PC-9 (cell line): ENCODE results near the gene SLC35F3. TPM values are rescaled to one million over a fixed set of nuclear protein-coding genes. Genes with fewer than 3 reads are reported as not detected.
A peak's percentile ranks its signal among the peaks of the same experiment; 100 is the strongest.

Experiments used
- BruUV-seq: library from RNA; stranded (reverse); fragments of 400-500 nt; replicated peaks from 2 replicates; lab custom pipeline; 2021; lab: Mats Ljungman, UMichigan
- CTCF ChIA-PET: fragments of 300-600 bp; sonication (Branson Sonifier 250); formaldehyde crosslinking; loops from one replicate; lab custom pipeline; 2022; ENCODE audit warnings: antibody characterized with exemption; lab: Charles Lee
- POLR2A ChIA-PET: fragments of 300-600 bp; sonication (Branson Sonifier 250); formaldehyde crosslinking; loops from one replicate; lab custom pipeline; 2022; ENCODE audit warnings: antibody characterized with exemption; ENCODE audit not compliant: unreplicated experiment; lab: Charles Lee
- DNase-seq, 2 experiments: peaks; one replicate each; pipeline versions ENCODE4 v3.0.0 to v3.0.0-alpha.2; 2015 to 2022; ENCODE audit warnings: mixed read lengths in 1 of 2
- H2AFZ ChIP-seq: fragments of 200-600 bp; sonication (generic); 2 replicates; pipeline ENCODE4 v1.8.1; 2017; ENCODE audit warnings: antibody characterized with exemption
- H3F3A ChIP-seq: fragments of 200-600 bp; sonication (generic); 2 replicates; pipeline ENCODE4 v1.8.1; 2017; ENCODE audit warnings: antibody characterized with exemption, mild to moderate bottlenecking, low read depth; ENCODE audit not compliant: insufficient read depth
- H3K27ac ChIP-seq: fragments of 200-600 bp; sonication (generic); 2 replicates; pipeline ENCODE4 v1.6.1; 2016; ENCODE audit warnings: mixed run types
- H3K27me3 ChIP-seq: fragments of 200-600 bp; sonication (generic); 2 replicates; pipeline ENCODE4 v1.6.1; 2016; ENCODE audit warnings: low read depth, mixed run types; ENCODE audit not compliant: insufficient read depth
- H3K36me3 ChIP-seq: fragments of 200-600 bp; sonication (generic); 2 replicates; pipeline ENCODE4 v1.6.1; 2016; ENCODE audit warnings: low read depth, mixed run types
- H3K4me1 ChIP-seq: fragments of 200-600 bp; sonication (generic); replicated peaks from 2 replicates; pipeline ENCODE4 v1.6.1; 2016; ENCODE audit warnings: mixed run types; ENCODE audit not compliant: insufficient read depth
- H3K4me2 ChIP-seq: fragments of 200-600 bp; sonication (generic); 2 replicates; pipeline ENCODE4 v1.6.1; 2017; ENCODE audit warnings: mixed run types
- H3K4me3 ChIP-seq: fragments of 200-600 bp; sonication (generic); 2 replicates; pipeline ENCODE4 v1.6.1; 2016; ENCODE audit warnings: mixed run types
- H3K79me2 ChIP-seq: fragments of 200-600 bp; sonication (generic); 2 replicates; pipeline ENCODE4 v1.6.1; 2017; ENCODE audit warnings: low read depth, mixed run types
- H3K9me2 ChIP-seq: fragments of 200-600 bp; sonication (generic); 2 replicates; pipeline ENCODE4 v1.8.1; 2017; ENCODE audit warnings: mild to moderate bottlenecking; ENCODE audit not compliant: insufficient read depth
- H3K9me3 ChIP-seq: fragments of 200-600 bp; sonication (generic); 2 replicates; pipeline ENCODE4 v1.8.1; 2016; ENCODE audit warnings: low read depth; ENCODE audit not compliant: insufficient read depth
- H4K20me1 ChIP-seq: fragments of 200-600 bp; sonication (generic); 2 replicates; pipeline ENCODE4 v1.8.1; 2017; ENCODE audit not compliant: insufficient read depth
- EZH2 ChIP-seq: fragments of 200-600 bp; sonication (generic); IDR thresholded peaks from 2 replicates; pipeline ENCODE4 v1.8.0; 2017; ENCODE audit warnings: antibody characterized with exemption, low read depth
- intact Hi-C: fragments of 100-400 bp; cut with micrococcal nuclease; formaldehyde crosslinking; loops from one replicate; pipeline ENCODE4 v1.10.0; 2022; ENCODE audit not compliant: unreplicated experiment
- total RNA-seq: library from RNA; stranded (reverse); gene quantifications from 2 replicates; pipeline ENCODE4 v1.2.3, GENCODE V29; 2021
- TF ChIP-seq, protein P1 (sequence below): fragments of 200-600 bp; sonication (generic); conservative IDR thresholded peaks from 2 replicates; pipeline ENCODE4 v1.6.1; 2017; ENCODE audit warnings: mixed run types, antibody characterized with exemption, mild to moderate bottlenecking, moderate library complexity

Gene SLC35F3
- total RNA-seq, 1 experiment from 2014 or later: 6.1 TPM

DNA sequence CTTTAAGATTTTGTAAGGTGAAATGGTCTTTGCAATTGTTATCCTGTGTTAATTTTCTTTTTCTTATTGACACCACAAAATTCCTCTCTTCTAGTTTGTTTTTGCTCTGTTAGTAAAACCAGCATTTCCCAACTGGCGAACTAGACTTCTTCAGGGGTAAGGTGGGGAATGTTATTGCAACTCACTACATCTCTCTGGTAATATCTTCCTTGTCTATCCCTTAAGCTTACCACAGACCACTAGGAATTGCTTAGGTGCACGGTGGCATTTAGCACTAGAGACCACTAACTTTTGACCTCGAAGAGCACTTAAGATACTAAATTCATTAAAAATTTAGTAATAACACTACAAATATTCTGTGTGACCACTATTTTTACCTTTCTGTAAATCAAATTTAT is 464.6 kb downstream of the SLC35F3 start:
- intact Hi-C loops: no loop called here
- TF ChIP-seq EZH2: no peak
- TF ChIP-seq, protein P1, sequence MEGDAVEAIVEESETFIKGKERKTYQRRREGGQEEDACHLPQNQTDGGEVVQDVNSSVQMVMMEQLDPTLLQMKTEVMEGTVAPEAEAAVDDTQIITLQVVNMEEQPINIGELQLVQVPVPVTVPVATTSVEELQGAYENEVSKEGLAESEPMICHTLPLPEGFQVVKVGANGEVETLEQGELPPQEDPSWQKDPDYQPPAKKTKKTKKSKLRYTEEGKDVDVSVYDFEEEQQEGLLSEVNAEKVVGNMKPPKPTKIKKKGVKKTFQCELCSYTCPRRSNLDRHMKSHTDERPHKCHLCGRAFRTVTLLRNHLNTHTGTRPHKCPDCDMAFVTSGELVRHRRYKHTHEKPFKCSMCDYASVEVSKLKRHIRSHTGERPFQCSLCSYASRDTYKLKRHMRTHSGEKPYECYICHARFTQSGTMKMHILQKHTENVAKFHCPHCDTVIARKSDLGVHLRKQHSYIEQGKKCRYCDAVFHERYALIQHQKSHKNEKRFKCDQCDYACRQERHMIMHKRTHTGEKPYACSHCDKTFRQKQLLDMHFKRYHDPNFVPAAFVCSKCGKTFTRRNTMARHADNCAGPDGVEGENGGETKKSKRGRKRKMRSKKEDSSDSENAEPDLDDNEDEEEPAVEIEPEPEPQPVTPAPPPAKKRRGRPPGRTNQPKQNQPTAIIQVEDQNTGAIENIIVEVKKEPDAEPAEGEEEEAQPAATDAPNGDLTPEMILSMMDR: no peak
- Histone ChIP-seq H2AFZ (no peak overlapping the region), H3K79me2 (peaks cover 25% of the 10 kb centered on the region), H3K9me2 (no peaks in the 10 kb centered on the region), H3K9me3 (0 out of 2 replicates have a peak, but pooled peaks cover 9% of the 10 kb centered on the region), H3K27ac (peak overlapping the region; percentile 99), H3K4me1 (peaks cover 38% of the 10 kb centered on the region), H3K27me3 (no peaks in the 10 kb centered on the region), H3F3A (peaks cover 34% of the 10 kb centered on the region), H3K4me3 (0 out of 2 replicates have a peak overlapping the region, but pooled peaks have one; percentile 10), H3K36me3 (no peaks in the 10 kb centered on the region; the same call in 1 of the 2 replicates), H4K20me1 (no peaks in the 10 kb centered on the region), H3K4me2 (no peak overlapping the region)
- DNase-seq: no peak
- no TSS peak for BruUV-seq
- POLR2A ChIA-PET: interaction anchor here (0.7 kb wide), 1 partner anchor 50 kb away, joined by 8 read pairs; no protein-coding TSS in a partner anchor
- CTCF ChIA-PET: no interaction called here

DNA sequence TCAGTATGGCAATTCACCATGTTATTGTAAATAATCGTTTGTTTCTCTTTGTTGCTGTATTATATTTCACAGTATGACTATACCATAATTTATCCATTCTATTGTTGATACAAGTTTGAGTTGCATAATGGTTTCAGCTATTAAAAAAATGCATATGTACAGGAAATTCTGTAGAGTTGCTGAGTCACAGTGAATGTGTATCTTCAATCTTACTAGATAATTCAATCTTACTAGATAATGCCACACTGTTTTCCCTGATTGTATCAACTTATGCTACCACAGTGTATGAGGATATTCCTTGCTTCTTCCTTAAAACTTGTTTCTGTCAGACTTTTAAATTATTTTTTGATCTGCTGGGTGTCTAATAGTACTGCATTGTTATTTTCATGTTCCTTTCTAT is 465.3 kb downstream of the SLC35F3 start:
- Histone ChIP-seq H3K36me3 (no peaks in the 10 kb centered on the region; the same call in 1 of the 2 replicates), H4K20me1 (no peaks in the 10 kb centered on the region), H3K4me3 (no peak overlapping the region), H3K9me2 (no peaks in the 10 kb centered on the region), H2AFZ (no peak overlapping the region), H3K4me2 (peak overlapping the region; percentile 57), H3K27ac (peak overlapping the region; percentile 99), H3K79me2 (peaks cover 32% of the 10 kb centered on the region), H3K27me3 (no peaks in the 10 kb centered on the region), H3K9me3 (0 out of 2 replicates have a peak, but pooled peaks cover 9% of the 10 kb centered on the region), H3K4me1 (peaks cover 45% of the 10 kb centered on the region), H3F3A (peaks cover 34% of the 10 kb centered on the region)
- POLR2A ChIA-PET: interaction anchor here (0.5 to 0.7 kb wide), 2 partner anchors 50 to 162 kb away, joined by 3 to 8 read pairs; no protein-coding TSS in a partner anchor
- CTCF ChIA-PET: no interaction called here
- intact Hi-C loops: loop anchor here (5.0 to 10.0 kb wide), 2 partner anchors 725 to 958 kb away; partner anchors contain the start of genes ARID4B and GGPS1
- no TSS peak for BruUV-seq
- peak in 1 of 2 experiments; percentile 84 for DNase-seq
- TF ChIP-seq, protein P1: no peak
- no peak for TF ChIP-seq EZH2

GRCh38 chr1:234371414-234371813 is 466.9 kb downstream of the SLC35F3 start:
- H3F3A ChIP-seq: peaks cover 34% of the 10 kb centered on the region
- no peaks in the 10 kb centered on the region for H3K27me3 ChIP-seq
- no peaks in the 10 kb centered on the region for H4K20me1 ChIP-seq
- H3K9me2 ChIP-seq: no peaks in the 10 kb centered on the region
- H3K79me2 ChIP-seq: peaks cover 48% of the 10 kb centered on the region
- no peak for TF ChIP-seq EZH2
- TF ChIP-seq, protein P1: no peak
- no peak for DNase-seq
- H2AFZ ChIP-seq: no peak overlapping the region
- peak overlapping the region; percentile 91 for H3K4me2 ChIP-seq
- intact Hi-C loops: loop anchor here (5.0 to 10.0 kb wide), 2 partner anchors 723 to 956 kb away; partner anchors contain the start of genes ARID4B and GGPS1
- peak overlapping the region; percentile 99 for H3K27ac ChIP-seq
- peak overlapping the region; percentile 98; the same call in 1 of the 2 replicates for H3K4me3 ChIP-seq
- ChIA-PET CTCF (interaction anchor here (0.6 kb wide), 2 partner anchors 64 to 1693 kb away, joined by 3 read pairs; no protein-coding TSS in a partner anchor), POLR2A (interaction anchor here (0.6 kb wide), 2 partner anchors 15 to 790 kb away, joined by 3 read pairs; partner anchors contain the start of gene RBM34)
- BruUV-seq: no TSS peak
- H3K36me3 ChIP-seq: peaks cover 7% of the 10 kb centered on the region
- H3K4me1 ChIP-seq: peaks cover 46% of the 10 kb centered on the region
- 0 out of 2 replicates have a peak, but pooled peaks cover 9% of the 10 kb centered on the region for H3K9me3 ChIP-seq
